Liver (tissue), 3 donors: ENCODE results near the gene SNX9.

Experiments
- CTCF ChIP-seq: fragments of 150-350 bp; IDR thresholded peaks from 2 replicates; pipeline ENCODE4 v1.5.1; 2017; ENCODE audit warnings: improper control_type of control experiment, low read depth, low read length; ENCODE audit not compliant: missing input control
- EGR1 ChIP-seq, 2 donors: IDR thresholded peaks; 2 replicates each; pipeline ENCODE4 v1.6.1; 2016 to 2018; ENCODE audit warnings: antibody characterized with exemption in 2 of 2, low read depth in 2 of 2
- GABPA ChIP-seq, 2 donors: IDR thresholded peaks in 1 of 2; conservative IDR thresholded peaks in 1 of 2; 2 replicates each; pipeline ENCODE4 v1.6.1; 2016; ENCODE audit warnings: antibody characterized with exemption in 2 of 2, mild to moderate bottlenecking in 1 of 2, moderate library complexity in 1 of 2
- HNF4A ChIP-seq, 2 donors: conservative IDR thresholded peaks; 2 replicates each; pipeline ENCODE4 v1.6.1; 2016; ENCODE audit warnings: antibody characterized with exemption in 2 of 2, mild to moderate bottlenecking in 2 of 2
- JUND ChIP-seq, 2 donors: IDR thresholded peaks; 2 replicates each; pipeline ENCODE4 v1.6.1; 2016; ENCODE audit warnings: antibody characterized with exemption in 2 of 2
- NR2F2 ChIP-seq: IDR thresholded peaks from 2 replicates; pipeline ENCODE4 v1.6.1; 2016; ENCODE audit warnings: antibody characterized with exemption
- REST ChIP-seq: IDR thresholded peaks from 2 replicates; pipeline ENCODE4 v1.6.1; 2016; ENCODE audit warnings: antibody characterized with exemption, mild to moderate bottlenecking
- RXRA ChIP-seq, 2 donors: IDR thresholded peaks; 2 replicates each; pipeline ENCODE4 v1.6.1; 2017 to 2018; ENCODE audit warnings: antibody characterized with exemption in 2 of 2, mild to moderate bottlenecking in 1 of 2
- TAF1 ChIP-seq: conservative IDR thresholded peaks from 2 replicates; pipeline ENCODE4 v1.6.1; 2016; ENCODE audit warnings: antibody characterized with exemption, mild to moderate bottlenecking
- ZBTB33 ChIP-seq: IDR thresholded peaks from 2 replicates; pipeline ENCODE4 v1.6.1; 2016; ENCODE audit warnings: antibody characterized with exemption
- donor health status: healthy.
- donor health status: healthy.

- no peak for TF ChIP-seq CTCF
- no peak for TF ChIP-seq GABPA (IDR thresholded peaks at IDR 0.05 in 1 of 2, conservative IDR thresholded peaks at IDR 0.05 in 1 of 2)
- TF ChIP-seq HNF4A (conservative IDR thresholded peaks at IDR 0.05), result no peak
- no peak for TF ChIP-seq RXRA (IDR thresholded peaks at IDR 0.05)
- no peak for TF ChIP-seq JUND (IDR thresholded peaks at IDR 0.05)
- TF ChIP-seq REST, result no peak
- TF ChIP-seq TAF1, result no peak
- TF ChIP-seq NR2F2, result no peak
- TF ChIP-seq ZBTB33, result no peak
- TF ChIP-seq EGR1 (IDR thresholded peaks at IDR 0.05; ENCODE audit: low read depth in 2 of 2), result no peak
Observed at GRCh38 chr6:157946053-157946617, 123.1 kb downstream of the SNX9 start.
